Stimulated activated CD4-positive, alpha-beta T cell treated with anti-CD3 and anti-CD28 coated beads, Interleukin-15, amount 100 ng/mL, for 24 hours (primary cell): Measurements from ENCODE around the gene PRR29.
A peak's percentile ranks its signal among the peaks of the same experiment; 100 is the strongest.
"Not testable (repeated sequence)": the region's sequence is repeated elsewhere in the genome, so short reads cannot be mapped to it uniquely, and the experiment has no call there.

Source experiments
- DNase-seq: peaks from one replicate; pipeline ENCODE4 v3.0.0-alpha.2; 2020

Gene PRR29

GRCh38 chr17:64016974-64017373, 18.8 kb downstream of the PRR29 start:
- no peak for DNase-seq

GRCh38 chr17:64017381-64017980, 19.3 kb downstream of the PRR29 start:
- DNase-seq: no peak

GRCh38 chr17:64019551-64019961, 21.4 kb downstream of the PRR29 start:
- DNase-seq: not testable (repeated sequence)

- DNase-seq: peak; percentile 89
Measured at GRCh38 chr17:64020056-64020766, 22.1 kb downstream of the PRR29 start, which contains the start of gene ICAM2. Gene ICAM2, minus strand, starts transcription at chr17:64020633. Its CDS starts 13,942 bp downstream, at chr17:64006691.

- no peak for DNase-seq
Measured at GRCh38 chr17:64022611-64023063, 24.5 kb downstream of the PRR29 start.

GRCh38 chr17:64024215-64024654, 26.1 kb downstream of the PRR29 start:
- no peak for DNase-seq

- DNase-seq: peak; percentile 44
Measured at GRCh38 chr17:64024781-64025731, 26.9 kb downstream of the PRR29 start.

GRCh38 chr17:64025732-64026294, 27.7 kb downstream of the PRR29 start:
- DNase-seq: peak; percentile 91

- peak; percentile 82 for DNase-seq
Measured at GRCh38 chr17:64028874-64029464, 30.8 kb downstream of the PRR29 start.

GRCh38 chr17:64032081-64032480, 33.9 kb downstream of the PRR29 start:
- DNase-seq: no peak

- DNase-seq: no peak
Measured at GRCh38 chr17:64036198-64036922, 38.2 kb downstream of the PRR29 start.

- no peak for DNase-seq
Measured at GRCh38 chr17:64037180-64037579, 39.0 kb downstream of the PRR29 start.

GRCh38 chr17:64037802-64038201, 39.7 kb downstream of the PRR29 start:
- no peak for DNase-seq

- no peak for DNase-seq
Measured at GRCh38 chr17:64038331-64039105, 40.4 kb downstream of the PRR29 start.

- DNase-seq: no peak
Measured at GRCh38 chr17:64039106-64039400, 40.9 kb downstream of the PRR29 start.

- no peak for DNase-seq
Measured at GRCh38 chr17:64040206-64040605, 42.1 kb downstream of the PRR29 start.

GRCh38 chr17:64041912-64042311, 43.8 kb downstream of the PRR29 start:
- no peak for DNase-seq

GRCh38 chr17:64042700-64043485, 44.7 kb downstream of the PRR29 start:
- no peak for DNase-seq

GRCh38 chr17:64045176-64045575, 47.0 kb downstream of the PRR29 start:
- no peak for DNase-seq

GRCh38 chr17:64048805-64049204, 50.7 kb downstream of the PRR29 start:
- no peak for DNase-seq
